ENCODE results near the gene ANKAR. TPM values are rescaled to one million over a fixed set of nuclear protein-coding genes. Genes with fewer than 3 reads are reported as not detected.
A peak's percentile ranks its signal among the peaks of the same experiment; 100 is the strongest.
"Not testable (repeated sequence)": the region's sequence is repeated elsewhere in the genome, so short reads cannot be mapped to it uniquely, and the experiment has no call there.

The ANKAR gene
- total RNA-seq, 1 donor from 2014 or later = 14.5 TPM

DNA sequence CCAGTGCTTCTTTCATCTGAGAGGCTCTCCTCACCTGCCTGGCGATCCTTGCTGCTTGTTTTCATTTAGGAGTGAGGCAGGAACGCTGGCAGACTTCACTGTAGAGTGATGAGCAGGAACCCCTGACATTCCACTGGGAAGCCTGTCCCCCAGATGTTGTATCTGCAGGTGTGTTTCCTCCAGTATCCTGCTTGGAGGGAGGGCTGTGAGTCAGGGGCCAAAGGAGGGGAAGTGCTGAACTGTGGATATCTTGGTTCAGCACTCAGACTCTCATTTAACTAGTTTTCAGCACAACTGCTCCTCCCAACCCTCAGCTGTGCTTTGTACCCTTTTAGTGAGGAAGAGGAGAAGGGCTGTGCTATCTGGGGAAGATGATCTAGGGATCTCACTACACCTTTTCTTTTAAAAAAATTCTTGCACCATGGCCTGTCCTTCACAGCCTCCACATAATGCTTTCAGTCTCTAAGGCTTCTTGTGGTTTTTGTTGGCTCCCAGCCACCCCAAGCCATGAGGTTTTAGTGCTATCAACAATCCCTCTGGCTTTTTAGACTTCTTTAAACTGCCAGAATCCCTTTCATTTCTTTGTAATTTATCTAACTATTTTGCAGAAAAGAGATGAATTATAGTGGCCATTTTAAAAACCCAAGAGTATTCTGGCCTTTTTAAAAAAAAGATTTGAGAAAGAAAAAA, 11.2 kb downstream of the ANKAR start:
- no peak overlapping the region for H3K27ac Mint-ChIP-seq
- ATAC-seq (ENCODE audit: low read depth) = no peak
- H3K27me3 Mint-ChIP-seq = no peaks in the 10 kb centered on the region
- intact Hi-C loops (cut with micrococcal nuclease) = no loop called here
- no peak overlapping the region for H3K4me3 Mint-ChIP-seq
- ChIA-PET POLR2A (no interaction called here), CTCF (no interaction called here)
- H3K4me1 Mint-ChIP-seq = peaks cover 17% of the 10 kb centered on the region
- TF ChIP-seq, protein P1, sequence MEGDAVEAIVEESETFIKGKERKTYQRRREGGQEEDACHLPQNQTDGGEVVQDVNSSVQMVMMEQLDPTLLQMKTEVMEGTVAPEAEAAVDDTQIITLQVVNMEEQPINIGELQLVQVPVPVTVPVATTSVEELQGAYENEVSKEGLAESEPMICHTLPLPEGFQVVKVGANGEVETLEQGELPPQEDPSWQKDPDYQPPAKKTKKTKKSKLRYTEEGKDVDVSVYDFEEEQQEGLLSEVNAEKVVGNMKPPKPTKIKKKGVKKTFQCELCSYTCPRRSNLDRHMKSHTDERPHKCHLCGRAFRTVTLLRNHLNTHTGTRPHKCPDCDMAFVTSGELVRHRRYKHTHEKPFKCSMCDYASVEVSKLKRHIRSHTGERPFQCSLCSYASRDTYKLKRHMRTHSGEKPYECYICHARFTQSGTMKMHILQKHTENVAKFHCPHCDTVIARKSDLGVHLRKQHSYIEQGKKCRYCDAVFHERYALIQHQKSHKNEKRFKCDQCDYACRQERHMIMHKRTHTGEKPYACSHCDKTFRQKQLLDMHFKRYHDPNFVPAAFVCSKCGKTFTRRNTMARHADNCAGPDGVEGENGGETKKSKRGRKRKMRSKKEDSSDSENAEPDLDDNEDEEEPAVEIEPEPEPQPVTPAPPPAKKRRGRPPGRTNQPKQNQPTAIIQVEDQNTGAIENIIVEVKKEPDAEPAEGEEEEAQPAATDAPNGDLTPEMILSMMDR (IDR thresholded peaks at IDR 0.05) = no peak
- peaks cover 8% of the 10 kb centered on the region for H3K36me3 Mint-ChIP-seq (ENCODE audit: low read depth)
- no peak for DNase-seq
- no peaks in the 10 kb centered on the region for H3K9me3 Mint-ChIP-seq

DNA sequence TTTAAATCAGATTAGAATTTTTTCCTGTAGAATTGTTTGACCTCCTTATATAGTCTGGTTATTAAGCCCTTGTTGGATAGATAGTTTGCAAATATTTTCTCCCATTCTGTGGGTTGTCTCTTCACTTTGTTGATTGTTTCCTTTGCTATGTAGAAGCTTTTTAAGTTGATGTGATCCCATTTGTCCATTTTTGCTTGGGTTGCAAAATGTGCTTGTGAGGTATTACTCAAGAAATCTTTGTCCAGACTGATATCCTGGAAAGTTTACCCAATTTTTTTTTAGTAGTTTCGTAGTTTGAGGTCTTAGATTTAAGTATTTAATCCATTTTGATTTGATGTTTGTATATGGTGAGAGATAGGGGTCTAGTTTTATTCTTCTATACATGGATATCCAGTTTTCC, 13.3 kb downstream of the ANKAR start:
- CTCF ChIA-PET; POLR2A ChIA-PET; H3K27me3 Mint-ChIP-seq; H3K27ac Mint-ChIP-seq; DNase-seq; H3K4me3 Mint-ChIP-seq; H3K9me3 Mint-ChIP-seq; ATAC-seq (ENCODE audit: low read depth); H3K4me1 Mint-ChIP-seq; intact Hi-C loops (cut with micrococcal nuclease): not testable (repeated sequence)
- H3K36me3 Mint-ChIP-seq (ENCODE audit: low read depth) = peaks cover 21% of the 10 kb centered on the region

DNA sequence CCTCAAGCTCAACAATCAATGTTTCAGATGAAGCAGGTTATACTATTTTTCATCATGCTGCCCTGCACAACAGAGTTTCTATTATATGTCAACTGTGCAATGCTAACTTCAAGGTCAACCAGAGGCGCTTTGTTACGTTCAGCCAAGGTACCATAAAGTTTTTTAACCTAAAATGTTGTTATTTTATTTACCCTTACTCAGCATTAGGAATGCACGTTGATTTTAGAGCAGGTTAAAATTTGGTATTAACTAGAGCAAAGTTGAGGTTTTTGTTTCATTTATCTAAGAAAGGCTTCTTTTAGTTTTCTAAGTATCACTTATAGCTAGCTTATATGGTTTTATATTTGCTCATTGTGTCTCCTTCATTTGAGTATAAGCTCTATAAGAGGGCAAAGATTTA, 21.8 kb downstream of the ANKAR start:
- ATAC-seq (ENCODE audit: low read depth) (no peak), DNase-seq (no peak)
- TF ChIP-seq, protein P1 (IDR thresholded peaks at IDR 0.05) = no peak
- no peak overlapping the region for H3K27ac Mint-ChIP-seq
- H3K9me3 Mint-ChIP-seq = no peaks in the 10 kb centered on the region
- intact Hi-C loops (cut with micrococcal nuclease) = no loop called here
- H3K4me3 Mint-ChIP-seq = no peak overlapping the region
- POLR2A ChIA-PET = no interaction called here
- H3K4me1 Mint-ChIP-seq = peaks cover 2% of the 10 kb centered on the region
- H3K27me3 Mint-ChIP-seq = no peaks in the 10 kb centered on the region
- H3K36me3 Mint-ChIP-seq (ENCODE audit: low read depth) = peaks cover 15% of the 10 kb centered on the region
- CTCF ChIA-PET = interaction anchor here (0.6 to 3.9 kb wide), 5 partner anchors 21 to 67 kb away, joined by 3 to 47 read pairs (median 4); partner anchors contain the start of genes ASNSD1 and OSGEPL1

DNA sequence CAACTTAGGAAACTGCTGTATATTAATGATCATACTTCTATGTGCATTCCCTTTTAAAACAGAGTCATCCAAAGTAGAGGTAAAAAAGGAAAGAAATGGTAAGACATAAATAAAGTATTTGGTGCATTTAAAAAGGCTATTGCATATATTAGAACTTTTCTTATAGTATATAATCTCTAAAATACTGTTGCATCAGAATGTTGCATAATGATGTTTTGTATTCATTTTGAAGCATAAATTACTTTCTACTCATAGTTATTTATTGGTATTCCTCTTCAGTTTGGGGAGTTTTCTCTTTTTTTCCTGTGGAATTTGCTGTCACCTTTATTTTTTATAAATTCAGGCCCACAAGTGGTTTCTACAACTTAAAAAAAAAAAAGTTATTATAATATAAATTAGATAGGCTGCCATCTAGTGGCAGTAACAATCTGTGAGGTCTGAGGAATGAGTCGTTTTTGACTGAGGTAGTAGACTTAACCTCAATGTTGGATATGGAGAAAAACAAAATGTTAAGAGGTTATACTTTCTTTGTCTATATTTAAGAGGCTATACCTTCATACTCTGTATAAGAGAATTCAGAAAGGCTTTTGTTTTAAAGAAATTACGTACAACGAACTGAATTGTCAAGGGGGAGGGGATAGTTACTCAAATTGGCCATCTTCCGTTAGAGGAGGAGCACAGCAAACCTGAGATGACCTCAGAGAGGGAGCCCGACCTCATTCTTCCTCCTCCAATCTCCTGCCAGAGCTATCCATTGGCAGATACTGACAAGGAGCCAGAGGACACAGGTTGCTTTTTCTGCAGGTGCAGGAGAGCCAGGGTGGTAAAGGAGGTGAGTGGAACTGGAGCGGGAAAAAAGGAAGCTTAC, 23.8 kb downstream of the ANKAR start:
- intact Hi-C loops (cut with micrococcal nuclease) = loop anchor here (1.0 to 2.0 kb wide), 4 partner anchors 24 to 604 kb away; partner anchors contain the start of genes ANKAR, ASNSD1 and OSGEPL1
- ATAC-seq (ENCODE audit: low read depth) (peak; percentile 58), DNase-seq (no peak)
- Mint-ChIP-seq H3K4me3 (no peak overlapping the region), H3K27me3 (no peaks in the 10 kb centered on the region), H3K9me3 (no peaks in the 10 kb centered on the region), H3K36me3 (ENCODE audit: low read depth) (peaks cover 5% of the 10 kb centered on the region), H3K4me1 (peaks cover 2% of the 10 kb centered on the region), H3K27ac (no peak overlapping the region)
- TF ChIP-seq, protein P1 (IDR thresholded peaks at IDR 0.05) = no peak
- ChIA-PET CTCF (interaction anchor here (0.8 to 2.2 kb wide), 9 partner anchors 11 to 39 kb away, joined by 3 to 17 read pairs (median 7); partner anchors contain the start of genes ANKAR and ASNSD1), POLR2A (interaction anchor here (1.0 kb wide), 2 partner anchors 25 to 37 kb away, joined by 3 to 4 read pairs; partner anchors contain the start of gene ASNSD1)

DNA sequence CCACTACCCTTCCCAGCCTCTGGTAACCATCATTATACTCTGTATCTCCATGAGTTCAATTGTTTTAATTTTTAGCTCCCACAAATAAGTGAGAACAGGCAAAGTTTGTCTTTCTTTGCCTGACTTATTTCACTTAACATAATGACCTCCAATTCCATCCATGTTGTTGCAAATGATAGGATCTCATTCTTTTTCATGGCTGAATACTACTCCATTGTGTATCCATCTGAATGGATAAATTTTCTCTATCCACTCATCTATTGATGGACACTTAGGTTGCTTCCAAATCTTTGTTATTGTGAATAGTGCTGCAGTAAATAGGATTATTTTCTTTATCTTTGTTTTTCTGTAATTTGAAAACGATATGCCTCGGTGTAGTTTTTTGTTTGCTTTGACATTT, 26.2 kb downstream of the ANKAR start:
- no peak for DNase-seq
- Mint-ChIP-seq H3K27ac (no peak overlapping the region), H3K9me3 (no peaks in the 10 kb centered on the region), H3K27me3 (no peaks in the 10 kb centered on the region), H3K36me3 (ENCODE audit: low read depth) (peaks cover 6% of the 10 kb centered on the region), H3K4me3 (no peak overlapping the region), H3K4me1 (peaks cover 2% of the 10 kb centered on the region)
- TF ChIP-seq, protein P1 (IDR thresholded peaks at IDR 0.05) = no peak
- intact Hi-C loops (cut with micrococcal nuclease) = no loop called here
- ATAC-seq (ENCODE audit: low read depth) = no peak
- CTCF ChIA-PET = interaction anchor here (0.9 to 1.2 kb wide), 2 partner anchors 40 to 41 kb away, joined by 3 to 6 read pairs; no protein-coding TSS in a partner anchor
- POLR2A ChIA-PET = no interaction called here

All from activated B cell treated with CpG ODN at 0.5 μM for 24 hours (primary cell).